ENCODE data around the gene CPEB4. TPM values are rescaled to one million over a fixed set of nuclear protein-coding genes. Genes with fewer than 3 reads are reported as not detected.
A peak's percentile ranks its signal among the peaks of the same experiment; 100 is the strongest.

Gene CPEB4
- total RNA-seq, 1 donor from 2014 or later: 31.9 TPM

DNA sequence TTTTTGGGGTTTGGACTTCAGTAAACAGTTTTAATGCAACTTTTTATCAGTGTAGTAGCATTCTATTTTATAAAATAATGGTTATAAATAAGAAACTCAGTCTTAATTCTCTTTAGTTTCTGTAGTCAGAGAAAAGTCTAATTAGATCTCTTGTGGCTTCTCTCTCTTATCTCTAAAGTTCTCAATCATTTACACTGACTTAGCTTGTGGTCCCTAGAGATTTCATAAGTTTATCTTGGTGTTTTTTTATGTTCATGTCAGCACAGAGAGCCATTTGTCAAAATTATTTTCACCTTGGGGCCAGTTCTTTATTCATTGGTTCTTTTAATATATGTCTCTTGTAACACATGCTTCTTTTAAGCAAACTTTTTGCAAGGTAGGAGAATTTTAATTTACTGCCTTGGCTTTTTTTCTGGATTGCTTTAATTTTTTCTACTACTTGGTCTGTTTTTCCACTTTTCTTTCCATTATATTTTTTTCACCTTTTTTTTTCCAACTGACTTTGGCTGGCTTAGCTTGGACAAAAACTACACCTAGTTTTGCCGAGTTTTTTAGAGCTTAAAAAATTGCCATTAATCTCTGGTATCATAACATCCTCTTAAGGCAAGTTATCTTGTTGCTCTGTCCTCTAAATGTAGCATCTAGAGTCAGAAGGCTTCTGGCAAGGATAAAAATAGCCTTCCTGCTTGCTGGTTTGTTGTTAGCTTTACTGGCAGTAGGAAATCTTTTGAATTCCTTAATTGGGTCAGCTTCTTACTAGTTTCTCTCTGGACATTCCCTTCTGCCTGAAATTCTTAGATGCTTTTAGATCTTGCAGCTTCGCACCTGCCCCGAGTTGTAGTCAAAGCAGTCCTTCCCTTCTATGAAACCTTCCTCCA lies 35.3 kb downstream of the CPEB4 start:
- H3K9me3 ChIP-seq: no peaks in the 10 kb centered on the region
- no peak overlapping the region for H3K4me3 ChIP-seq
- intact Hi-C loops (cut with DNase I): loop anchor here (5.0 kb wide), 1 partner anchor 36 kb away; the partner anchor contains the start of gene CPEB4
- no peak for DNase-seq (ENCODE audit: extremely low spot score in 2 of 2)
- no peaks in the 10 kb centered on the region for H3K27me3 ChIP-seq
- TF ChIP-seq POLR2A (IDR thresholded peaks at IDR 0.05): no peak
- peak in 1 of 2 donors; percentile 93 for TF ChIP-seq POLR2AphosphoS5 (IDR thresholded peaks at IDR 0.05; ENCODE audit: insufficient read depth in 1 of 2, low read depth in 1 of 2)
- peaks cover 57% of the 10 kb centered on the region for H3K4me1 ChIP-seq
- H3K27ac ChIP-seq: peak overlapping the region; percentile 63
- H3K36me3 ChIP-seq: no peaks in the 10 kb centered on the region

DNA sequence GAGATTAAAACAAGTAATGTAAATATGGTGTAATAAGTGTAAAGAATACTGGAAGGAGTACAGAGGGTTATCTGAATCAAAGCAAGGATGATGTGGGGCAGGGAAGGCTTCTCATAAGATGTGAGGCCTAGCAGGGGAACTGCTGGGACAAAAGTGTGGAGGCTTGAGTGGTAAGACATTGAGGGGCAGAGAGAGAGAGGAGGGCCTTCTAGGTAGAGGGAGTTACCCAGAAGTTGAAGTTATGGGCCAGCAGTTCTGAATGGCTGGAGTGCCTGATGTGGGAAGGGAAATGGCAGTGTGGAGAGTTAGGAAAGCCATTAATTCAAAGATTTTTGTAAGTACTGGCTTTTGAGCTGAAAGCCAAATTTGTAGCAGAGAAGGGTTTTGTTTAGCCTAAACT lies 36.8 kb downstream of the CPEB4 start:
- Histone ChIP-seq H3K9me3 (no peaks in the 10 kb centered on the region), H3K4me3 (no peak overlapping the region), H3K4me1 (peaks cover 43% of the 10 kb centered on the region), H3K27ac (peak overlapping the region; percentile 63), H3K27me3 (no peaks in the 10 kb centered on the region), H3K36me3 (no peaks in the 10 kb centered on the region)
- TF ChIP-seq POLR2AphosphoS5 (IDR thresholded peaks at IDR 0.05; ENCODE audit: insufficient read depth in 1 of 2, low read depth in 1 of 2) (no peak), POLR2A (IDR thresholded peaks at IDR 0.05) (no peak)
- TF ChIP-seq, protein P1, sequence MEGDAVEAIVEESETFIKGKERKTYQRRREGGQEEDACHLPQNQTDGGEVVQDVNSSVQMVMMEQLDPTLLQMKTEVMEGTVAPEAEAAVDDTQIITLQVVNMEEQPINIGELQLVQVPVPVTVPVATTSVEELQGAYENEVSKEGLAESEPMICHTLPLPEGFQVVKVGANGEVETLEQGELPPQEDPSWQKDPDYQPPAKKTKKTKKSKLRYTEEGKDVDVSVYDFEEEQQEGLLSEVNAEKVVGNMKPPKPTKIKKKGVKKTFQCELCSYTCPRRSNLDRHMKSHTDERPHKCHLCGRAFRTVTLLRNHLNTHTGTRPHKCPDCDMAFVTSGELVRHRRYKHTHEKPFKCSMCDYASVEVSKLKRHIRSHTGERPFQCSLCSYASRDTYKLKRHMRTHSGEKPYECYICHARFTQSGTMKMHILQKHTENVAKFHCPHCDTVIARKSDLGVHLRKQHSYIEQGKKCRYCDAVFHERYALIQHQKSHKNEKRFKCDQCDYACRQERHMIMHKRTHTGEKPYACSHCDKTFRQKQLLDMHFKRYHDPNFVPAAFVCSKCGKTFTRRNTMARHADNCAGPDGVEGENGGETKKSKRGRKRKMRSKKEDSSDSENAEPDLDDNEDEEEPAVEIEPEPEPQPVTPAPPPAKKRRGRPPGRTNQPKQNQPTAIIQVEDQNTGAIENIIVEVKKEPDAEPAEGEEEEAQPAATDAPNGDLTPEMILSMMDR (IDR thresholded peaks at IDR 0.05): no peak
- intact Hi-C loops (cut with DNase I): loop anchor here (5.0 kb wide), 1 partner anchor 38 kb away; the partner anchor contains the start of gene CPEB4
- DNase-seq (ENCODE audit: extremely low spot score in 2 of 2): no peak

DNA sequence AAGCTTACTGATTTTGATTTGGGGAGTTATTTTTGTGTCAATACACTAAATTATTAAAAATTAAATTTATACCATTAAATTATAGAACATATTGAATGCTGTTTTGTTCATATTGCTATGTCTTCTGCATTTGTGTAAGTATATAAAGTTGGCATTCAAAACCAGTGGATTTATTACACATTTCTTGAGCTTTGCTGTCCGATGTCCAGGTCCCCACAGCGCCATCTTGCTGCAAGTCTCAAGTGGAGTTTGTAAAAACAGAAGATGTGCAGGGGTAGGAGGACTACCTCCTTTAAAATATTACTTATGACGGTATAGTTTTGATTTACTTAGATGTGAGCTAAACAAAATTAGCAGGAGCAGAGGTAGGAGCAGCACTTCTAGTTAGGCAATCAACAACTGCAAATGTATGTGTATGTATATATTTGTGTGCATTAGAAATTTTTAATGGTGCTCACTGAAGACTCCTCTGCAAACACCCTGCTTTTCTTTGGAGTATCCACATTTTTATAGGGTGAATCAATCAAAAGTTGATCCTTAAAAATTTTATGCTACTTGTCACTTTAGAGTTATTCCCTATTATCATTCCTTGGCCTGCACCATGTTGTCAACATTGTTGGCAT lies 37.4 kb downstream of the CPEB4 start:
- no peaks in the 10 kb centered on the region for H3K9me3 ChIP-seq
- H3K4me1 ChIP-seq: peaks cover 41% of the 10 kb centered on the region
- H3K4me3 ChIP-seq: no peak overlapping the region
- DNase-seq (ENCODE audit: extremely low spot score in 2 of 2): no peak
- intact Hi-C loops (cut with DNase I): no loop called here
- TF ChIP-seq, protein P1 (IDR thresholded peaks at IDR 0.05): peak in 1 of 3 experiments; percentile 23
- no peak for TF ChIP-seq POLR2AphosphoS5 (IDR thresholded peaks at IDR 0.05; ENCODE audit: insufficient read depth in 1 of 2, low read depth in 1 of 2)
- peak overlapping the region; percentile 73 for H3K27ac ChIP-seq
- H3K36me3 ChIP-seq: no peaks in the 10 kb centered on the region
- H3K27me3 ChIP-seq: no peaks in the 10 kb centered on the region

DNA sequence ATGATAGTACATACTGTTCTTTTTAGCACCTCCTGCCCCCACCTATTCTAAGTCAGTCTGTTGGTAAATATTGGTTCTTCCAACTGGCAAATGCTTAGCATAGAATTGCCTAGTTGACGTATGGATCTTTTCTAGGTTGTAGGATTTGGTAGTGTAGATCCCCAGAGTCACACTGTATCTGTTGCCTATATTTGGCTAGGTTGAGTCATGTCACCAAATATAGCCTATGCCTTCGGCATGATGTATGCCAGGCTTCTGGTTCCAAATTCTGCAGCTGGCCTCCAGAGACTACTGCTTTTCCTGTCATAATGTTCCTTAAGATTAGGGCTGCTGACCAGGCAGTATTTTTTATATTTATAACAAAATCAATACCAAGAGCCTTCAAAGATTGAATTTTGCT lies 38.2 kb downstream of the CPEB4 start:
- DNase-seq (ENCODE audit: extremely low spot score in 2 of 2): no peak
- intact Hi-C loops (cut with DNase I): no loop called here

More for the DNA sequence above, 38.2 kb downstream of the CPEB4 start:
- Histone ChIP-seq H3K27me3 (no peaks in the 10 kb centered on the region), H3K4me3 (no peak overlapping the region), H3K36me3 (no peaks in the 10 kb centered on the region), H3K4me1 (peaks cover 33% of the 10 kb centered on the region), H3K27ac (peak overlapping the region; percentile 73), H3K9me3 (no peaks in the 10 kb centered on the region)
- peak in 1 of 2 donors; percentile 18 for TF ChIP-seq POLR2AphosphoS5 (IDR thresholded peaks at IDR 0.05; ENCODE audit: insufficient read depth in 1 of 2, low read depth in 1 of 2)
- TF ChIP-seq POLR2A (IDR thresholded peaks at IDR 0.05): no peak
- TF ChIP-seq, protein P1 (IDR thresholded peaks at IDR 0.05): no peak

Data from vagina (tissue), 2 donors.